GM12801 (cell line): Measurements from ENCODE around the gene SLC23A2.

Source experiments
- CTCF ChIP-seq: IDR thresholded peaks from one replicate; pipeline ENCODE4 v1.5.1; 2011; ENCODE audit warnings: control low read depth; ENCODE audit not compliant: insufficient read length; ENCODE audit errors: extremely low read depth

SLC23A2 gene

GRCh38 chr20:5001174-5002076 lies at the start of gene SLC23A2:
SLC23A2 (minus strand) TSS chr20:5001510; CDS start chr20:4932562, 68,948 bp downstream.
- no peak for TF ChIP-seq CTCF

- TF ChIP-seq CTCF = no peak
Measured at GRCh38 chr20:5046656-5047339, 45.5 kb upstream of the SLC23A2 start.

GRCh38 chr20:5045906-5046305 lies 44.6 kb upstream of the SLC23A2 start:
- TF ChIP-seq CTCF = no peak

- no peak for TF ChIP-seq CTCF
Measured at GRCh38 chr20:5044075-5044620, 42.8 kb upstream of the SLC23A2 start.

- no peak for TF ChIP-seq CTCF
Measured at GRCh38 chr20:5041433-5041832, 40.1 kb upstream of the SLC23A2 start.

GRCh38 chr20:5040345-5040744 lies 39.0 kb upstream of the SLC23A2 start:
- no peak for TF ChIP-seq CTCF

GRCh38 chr20:5039889-5040288 lies 38.6 kb upstream of the SLC23A2 start:
- no peak for TF ChIP-seq CTCF
